ENCODE measurements around the gene TMEM150B. TPM values are rescaled to one million over a fixed set of nuclear protein-coding genes. Genes with fewer than 3 reads are reported as not detected.

Gene TMEM150B
- total and polyA plus RNA-seq, 2 of the 13 experiments (the other 11 are each of a cell fraction or from before 2014, with no cell fraction given), result 1.3 to 1.8 TPM

GRCh38 chr19:55279770-55280643, 45.1 kb downstream of the TMEM150B start, which contains the start of gene HSPBP1 (continued):
- TF ChIP-seq NR2C2 (CRISPR knock-in tag; IDR thresholded peaks at IDR 0.05; ENCODE audit: borderline replicate concordance), result peak; percentile 98
- TF ChIP-seq SALL1 (CRISPR knock-in tag; IDR thresholded peaks at IDR 0.05), result peak; percentile 48
- TF ChIP-seq RNF219 (CRISPR knock-in tag; IDR thresholded peaks at IDR 0.05), result no peak
- no peak; the same call in 1 of the 2 replicates for TF ChIP-seq RFXAP (CRISPR knock-in tag; IDR thresholded peaks at IDR 0.05; ENCODE audit: borderline replicate concordance)
- TF ChIP-seq ZSCAN30 (CRISPR knock-in tag; IDR thresholded peaks at IDR 0.05), result no peak
- TF ChIP-seq ZXDC (CRISPR knock-in tag; IDR thresholded peaks at IDR 0.05), result no peak
- TF ChIP-seq ZSCAN20 (CRISPR knock-in tag; IDR thresholded peaks at IDR 0.05; ENCODE audit: borderline replicate concordance), result no peak
- TF ChIP-seq SIN3A (IDR thresholded peaks at IDR 0.05; ENCODE audit: borderline replicate concordance, low read depth, low read length), result 0 out of 2 replicates have a peak, but pooled peaks have one; percentile 69
- no peak for TF ChIP-seq ZNF251 (CRISPR knock-in tag; IDR thresholded peaks at IDR 0.05)
- TF ChIP-seq KDM6A (CRISPR knock-in tag; IDR thresholded peaks at IDR 0.05; ENCODE audit: low read depth), result no peak
- TF ChIP-seq RFXANK (CRISPR knock-in tag; IDR thresholded peaks at IDR 0.05), result no peak
- no peak for TF ChIP-seq ZNF570 (CRISPR knock-in tag; IDR thresholded peaks at IDR 0.05; ENCODE audit: borderline replicate concordance)
- TF ChIP-seq ZNF343 (CRISPR knock-in tag; IDR thresholded peaks at IDR 0.05), result no peak
- TF ChIP-seq ZNF142 (CRISPR knock-in tag; IDR thresholded peaks at IDR 0.05), result peak; percentile 35; the same call in 1 of the 2 replicates
- TF ChIP-seq ADNP (CRISPR knock-in tag; IDR thresholded peaks at IDR 0.05), result no peak

Data from HepG2 (cell line).